GM12878 (cell line): ENCODE data around the gene MACF1. TPM values are rescaled to one million over a fixed set of nuclear protein-coding genes. Genes with fewer than 3 reads are reported as not detected.

Experiments used
- ATAC-seq: fragments of 200-7000 bp; cut with Tn5 transposase; 3 replicates; pipeline ENCODE4 v1.9.1; 2020; ENCODE audit warnings: mild to moderate bottlenecking, moderate library complexity
- BruUV-seq: library from RNA; stranded (reverse); fragments of 400-500 nt; replicated peaks from 2 replicates; lab custom pipeline; 2021; lab: Mats Ljungman, UMichigan
- CTCF ChIA-PET: fragments of 300-600 bp; sonication (Branson Sonifier 250); formaldehyde crosslinking; extraction: SDS; loops from one replicate; lab custom pipeline; 2021; ENCODE audit warnings: inconsistent platforms; lab: Yijun Ruan, JAX
- POLR2A ChIA-PET: fragments of 350-600 bp; formaldehyde crosslinking; extraction: SDS; loops from one replicate; lab custom pipeline; 2021; ENCODE audit warnings: inconsistent platforms; lab: Charles Lee
- RAD21 ChIA-PET: fragments of 300-600 bp; sonication (Branson Sonifier 250); formaldehyde crosslinking; loops from one replicate; lab custom pipeline; 2023; ENCODE audit warnings: antibody characterized with exemption; ENCODE audit not compliant: unreplicated experiment; lab: Charles Lee
- SMC1A ChIA-PET: fragments of 300-600 bp; sonication (Branson Sonifier 250); formaldehyde crosslinking; loops from one replicate; lab custom pipeline; 2023; ENCODE audit not compliant: unreplicated experiment, uncharacterized antibody; lab: Charles Lee
- DNase-seq: peaks from one replicate; pipeline ENCODE4 v3.0.0-alpha.2; 2011; ENCODE audit warnings: low read depth, low spot score
- FAIRE-seq: peaks from 3 replicates; lab custom pipeline; 2011; peaks lifted over from hg19 to GRCh38; lab: Jason Lieb, UNC
- H2AFZ ChIP-seq: 2 replicates; pipeline ENCODE4 v1.6.0; 2011; ENCODE audit warnings: low read depth, low read length, control low read depth; ENCODE audit not compliant: control insufficient read depth
- H3K27ac ChIP-seq: 2 replicates; pipeline ENCODE4 v1.5.1; 2011; ENCODE audit warnings: control low read depth; ENCODE audit not compliant: control insufficient read depth, insufficient read depth
- H3K27me3 ChIP-seq, 2 experiments: replicated peaks in 1 of 2; 2 replicates each; pipeline versions ENCODE4 v1.6.0 to v1.6.1; 2011; ENCODE audit warnings: low read length in 1 of 2; ENCODE audit not compliant: control insufficient read depth in 2 of 2, insufficient read depth in 2 of 2
- H3K36me3 ChIP-seq, 2 experiments: 2 replicates each; pipeline ENCODE4 v1.5.1; 2011; ENCODE audit warnings: low read length in 1 of 2; ENCODE audit not compliant: control insufficient read depth in 2 of 2, insufficient read depth in 2 of 2
- H3K4me1 ChIP-seq: 2 replicates; pipeline ENCODE4 v1.6.1; 2011; ENCODE audit warnings: mild to moderate bottlenecking, low read length, moderate library complexity, mixed read lengths; ENCODE audit not compliant: control insufficient read depth, insufficient read depth
- H3K4me2 ChIP-seq: 2 replicates; pipeline ENCODE4 v1.6.0; 2011; ENCODE audit warnings: control low read depth; ENCODE audit not compliant: control insufficient read depth, insufficient read depth
- H3K4me3 ChIP-seq: fragments of 200-600 bp; sonication (generic); 2 replicates; pipeline ENCODE4 v1.5.1; 2016
- H3K79me2 ChIP-seq: 2 replicates; pipeline ENCODE4 v1.6.0; 2011; ENCODE audit warnings: low read length; ENCODE audit not compliant: control insufficient read depth, insufficient read depth
- H3K9ac ChIP-seq: 2 replicates; pipeline ENCODE4 v1.8.0; 2011; ENCODE audit warnings: low read length, control low read depth, mixed read lengths; ENCODE audit not compliant: control insufficient read depth, insufficient read depth
- H3K9me3 ChIP-seq: replicated peaks from 3 replicates; pipeline ENCODE4 v1.5.1; 2011; ENCODE audit warnings: mild to moderate bottlenecking, low read length; ENCODE audit not compliant: control insufficient read depth, insufficient read depth
- H4K20me1 ChIP-seq: 2 replicates; pipeline ENCODE4 v1.6.0; 2011; ENCODE audit not compliant: control insufficient read depth, insufficient read depth
- BCLAF1 ChIP-seq: fragments of 450-650 bp; IDR thresholded peaks from 2 replicates; pipeline ENCODE4 v1.6.1; 2017; ENCODE audit warnings: antibody characterized with exemption, mild to moderate bottlenecking, moderate library complexity
- CREB1 ChIP-seq: IDR thresholded peaks from 2 replicates; pipeline ENCODE4 v1.6.1; 2012; ENCODE audit warnings: low read depth, mild to moderate bottlenecking, inconsistent platforms
- ESRRA ChIP-seq: IDR thresholded peaks from 2 replicates; pipeline ENCODE4 v1.6.1; 2012; ENCODE audit warnings: mild to moderate bottlenecking, low read length, improper control_type of control experiment
- KLF5 ChIP-seq: fragments of 450-650 bp; IDR thresholded peaks from 2 replicates; pipeline ENCODE4 v1.6.1; 2014; ENCODE audit warnings: mild to moderate bottlenecking; ENCODE audit not compliant: partially characterized antibody
- MEF2B ChIP-seq: fragments of 450-650 bp; IDR thresholded peaks from 2 replicates; pipeline ENCODE4 v1.6.1; 2018; ENCODE audit warnings: mild to moderate bottlenecking, moderate library complexity; ENCODE audit not compliant: partially characterized antibody, poor library complexity, severe bottlenecking
- MXI1 ChIP-seq: fragments of 150-350 bp; IDR thresholded peaks from 2 replicates; pipeline ENCODE4 v1.6.1; 2011; ENCODE audit warnings: low read depth, mild to moderate bottlenecking, inconsistent platforms, low read length, improper control_type of control experiment
- NR2C2 ChIP-seq: IDR thresholded peaks from 2 replicates; pipeline ENCODE4 v1.6.1; 2011; ENCODE audit warnings: borderline replicate concordance, low read depth; ENCODE audit not compliant: control insufficient read depth, insufficient read length
- PAX8 ChIP-seq: fragments of 450-650 bp; IDR thresholded peaks from 2 replicates; pipeline ENCODE4 v1.6.1; 2017; ENCODE audit warnings: mild to moderate bottlenecking, moderate library complexity
- SIX5 ChIP-seq: IDR thresholded peaks from 2 replicates; pipeline ENCODE4 v1.6.1; 2011; ENCODE audit warnings: mild to moderate bottlenecking, low read depth, low read length, moderate library complexity; ENCODE audit not compliant: severe bottlenecking
- SMARCA5 ChIP-seq: fragments of 450-650 bp; IDR thresholded peaks from 2 replicates; pipeline ENCODE4 v1.6.1; 2017; ENCODE audit warnings: mild to moderate bottlenecking
- ZBTB4 ChIP-seq: fragments of 450-650 bp; formaldehyde crosslinking; IDR thresholded peaks from 2 replicates; pipeline ENCODE4 v1.4.0; 2022; ENCODE audit warnings: mild to moderate bottlenecking, moderate library complexity
- ZNF207 ChIP-seq: fragments of 450-650 bp; IDR thresholded peaks from 2 replicates; pipeline ENCODE4 v1.6.1; 2014; ENCODE audit warnings: antibody characterized with exemption, mild to moderate bottlenecking, borderline replicate concordance
- in situ Hi-C: fragments of 300-500 bp; cut with MboI; formaldehyde crosslinking; loops from 9 replicates; pipeline ENCODE4 v1.14.3; 2018; ENCODE audit warnings: mixed read lengths
- intact Hi-C: fragments of 100-400 bp; cut with micrococcal nuclease; formaldehyde crosslinking; loops from one replicate; pipeline ENCODE4 v1.14.2; 2022; ENCODE audit not compliant: unreplicated experiment
- polyA plus RNA-seq, 11 experiments: library from polyadenylated mRNA; depleted of rRNA in 4 of 11; unstranded in 6 of 11; stranded (reverse) in 5 of 11; fragments of >200 nt; fragmentation: Nextera tagmentation in 4 of 11; fragmentation: Illumina TruSeq in 1 of 11; extraction: Ambion mirVana in 4 of 11; extraction: Trizol in 1 of 11; gene quantifications; 1 replicate in 1 of 11; 2 replicates in 10 of 11; pipeline versions ENCODE4 v1.2.1 to v1.2.3, GENCODE V29; 2011 to 2016; ENCODE audit warnings: inconsistent platforms in 2 of 11, missing spikeins in 2 of 11, low read depth in 1 of 11
- total RNA-seq, 4 experiments: library from RNA; depleted of rRNA in 3 of 4; stranded (reverse); fragments of >200 nt in 3 of 4; fragmentation: Illumina TruSeq in 1 of 4; extraction: Trizol in 1 of 4; gene quantifications; 2 replicates each; pipeline versions ENCODE4 v1.2.1 to v1.2.3, GENCODE V29; 2013 to 2021
- TF ChIP-seq, protein P1 (sequence below): fragments of 450-650 bp; IDR thresholded peaks from 2 replicates; pipeline ENCODE4 v1.6.1; 2017; ENCODE audit warnings: mild to moderate bottlenecking
- TF ChIP-seq, protein P2 (sequence below), 3 experiments: IDR thresholded peaks in 2 of 3; conservative IDR thresholded peaks in 1 of 3; 2 replicates each; pipeline ENCODE4 v1.5.1; 2011; ENCODE audit warnings: low read depth in 3 of 3, low read length in 3 of 3, mild to moderate bottlenecking in 3 of 3, control low read depth in 2 of 3, moderate library complexity in 2 of 3, inconsistent platforms in 1 of 3, mixed read lengths in 1 of 3; ENCODE audit not compliant: control insufficient read depth in 2 of 3, insufficient read depth in 1 of 3; ENCODE audit errors: extremely low read depth in 1 of 3

MACF1 gene
- total and polyA plus RNA-seq, 10 of the 15 experiments (the other 5 are each of a cell fraction or from before 2014, with no cell fraction given) = 15.5 to 201 (median 76.9) TPM

DNA sequence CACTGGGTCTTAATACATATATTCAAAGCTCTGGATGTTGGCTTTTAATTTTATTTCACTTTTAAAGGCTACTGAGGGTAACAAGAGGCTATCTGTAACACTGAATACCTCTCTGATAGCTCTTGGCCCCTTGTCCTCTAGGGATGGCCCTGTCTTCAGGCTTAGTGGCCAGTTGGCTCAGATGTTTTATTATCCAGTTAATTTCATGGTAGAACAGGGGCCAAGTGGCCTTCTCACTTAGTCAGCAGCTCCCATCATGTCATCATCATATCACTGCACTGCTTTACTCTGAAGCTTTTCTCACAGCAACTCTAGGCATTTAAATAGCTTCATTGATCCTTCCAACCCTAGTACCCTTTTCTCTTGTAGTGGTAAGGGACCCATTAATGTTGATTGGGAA is 40.2 kb upstream of the MACF1 start:
- H3K4me2 ChIP-seq = no peak overlapping the region
- DNase-seq (no peak), FAIRE-seq (no peak), ATAC-seq (no peak)
- no peak overlapping the region for H3K4me3 ChIP-seq
- intact Hi-C loops = no loop called here
- BruUV-seq = no TSS peak
- no peaks in the 10 kb centered on the region for H3K9me3 ChIP-seq
- no peaks in the 10 kb centered on the region for H3K27me3 ChIP-seq
- CTCF ChIA-PET = interaction anchor here (0.7 to 2.6 kb wide), 6 partner anchors 13 to 83 kb away, joined by 3 to 20 read pairs (median 6); no protein-coding TSS in a partner anchor
- POLR2A ChIA-PET = interaction anchor here (1.0 kb wide), 1 partner anchor 57 kb away, joined by 5 read pairs; no protein-coding TSS in a partner anchor
- no peak overlapping the region for H3K9ac ChIP-seq
- SMC1A ChIA-PET = interaction anchor here (0.8 to 2.4 kb wide), 6 partner anchors 11 to 108 kb away, joined by 3 to 10 read pairs (median 4); no protein-coding TSS in a partner anchor
- no peaks in the 10 kb centered on the region for H3K36me3 ChIP-seq
- peaks cover 15% of the 10 kb centered on the region for H3K79me2 ChIP-seq
- no peaks in the 10 kb centered on the region; the same call in 1 of the 2 replicates for H3K4me1 ChIP-seq
- no peaks in the 10 kb centered on the region; the same call in 1 of the 2 replicates for H4K20me1 ChIP-seq
- in situ Hi-C loops = no loop called here
- H2AFZ ChIP-seq = no peak overlapping the region
- RAD21 ChIA-PET = interaction anchor here (1.3 to 1.6 kb wide), 2 partner anchors 28 to 57 kb away, joined by 5 to 6 read pairs; no protein-coding TSS in a partner anchor
- H3K27ac ChIP-seq = no peak overlapping the region
- TF ChIP-seq KLF5 = no peak
- no peak for TF ChIP-seq BCLAF1
- TF ChIP-seq, protein P1, sequence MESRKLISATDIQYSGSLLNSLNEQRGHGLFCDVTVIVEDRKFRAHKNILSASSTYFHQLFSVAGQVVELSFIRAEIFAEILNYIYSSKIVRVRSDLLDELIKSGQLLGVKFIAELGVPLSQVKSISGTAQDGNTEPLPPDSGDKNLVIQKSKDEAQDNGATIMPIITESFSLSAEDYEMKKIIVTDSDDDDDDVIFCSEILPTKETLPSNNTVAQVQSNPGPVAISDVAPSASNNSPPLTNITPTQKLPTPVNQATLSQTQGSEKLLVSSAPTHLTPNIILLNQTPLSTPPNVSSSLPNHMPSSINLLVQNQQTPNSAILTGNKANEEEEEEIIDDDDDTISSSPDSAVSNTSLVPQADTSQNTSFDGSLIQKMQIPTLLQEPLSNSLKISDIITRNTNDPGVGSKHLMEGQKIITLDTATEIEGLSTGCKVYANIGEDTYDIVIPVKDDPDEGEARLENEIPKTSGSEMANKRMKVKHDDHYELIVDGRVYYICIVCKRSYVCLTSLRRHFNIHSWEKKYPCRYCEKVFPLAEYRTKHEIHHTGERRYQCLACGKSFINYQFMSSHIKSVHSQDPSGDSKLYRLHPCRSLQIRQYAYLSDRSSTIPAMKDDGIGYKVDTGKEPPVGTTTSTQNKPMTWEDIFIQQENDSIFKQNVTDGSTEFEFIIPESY = no peak
- no peak for TF ChIP-seq NR2C2
- no peak for TF ChIP-seq SIX5
- TF ChIP-seq MEF2B = no peak
- TF ChIP-seq MXI1 = no peak
- TF ChIP-seq ESRRA = no peak
- TF ChIP-seq ZNF207 = no peak
- TF ChIP-seq CREB1 = no peak
- no peak for TF ChIP-seq ZBTB4
- TF ChIP-seq PAX8 = no peak
- TF ChIP-seq SMARCA5 = no peak
- TF ChIP-seq, protein P2, sequence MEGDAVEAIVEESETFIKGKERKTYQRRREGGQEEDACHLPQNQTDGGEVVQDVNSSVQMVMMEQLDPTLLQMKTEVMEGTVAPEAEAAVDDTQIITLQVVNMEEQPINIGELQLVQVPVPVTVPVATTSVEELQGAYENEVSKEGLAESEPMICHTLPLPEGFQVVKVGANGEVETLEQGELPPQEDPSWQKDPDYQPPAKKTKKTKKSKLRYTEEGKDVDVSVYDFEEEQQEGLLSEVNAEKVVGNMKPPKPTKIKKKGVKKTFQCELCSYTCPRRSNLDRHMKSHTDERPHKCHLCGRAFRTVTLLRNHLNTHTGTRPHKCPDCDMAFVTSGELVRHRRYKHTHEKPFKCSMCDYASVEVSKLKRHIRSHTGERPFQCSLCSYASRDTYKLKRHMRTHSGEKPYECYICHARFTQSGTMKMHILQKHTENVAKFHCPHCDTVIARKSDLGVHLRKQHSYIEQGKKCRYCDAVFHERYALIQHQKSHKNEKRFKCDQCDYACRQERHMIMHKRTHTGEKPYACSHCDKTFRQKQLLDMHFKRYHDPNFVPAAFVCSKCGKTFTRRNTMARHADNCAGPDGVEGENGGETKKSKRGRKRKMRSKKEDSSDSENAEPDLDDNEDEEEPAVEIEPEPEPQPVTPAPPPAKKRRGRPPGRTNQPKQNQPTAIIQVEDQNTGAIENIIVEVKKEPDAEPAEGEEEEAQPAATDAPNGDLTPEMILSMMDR (IDR thresholded peaks at IDR 0.05 in 2 of 3, conservative IDR thresholded peaks at IDR 0.05 in 1 of 3; ENCODE audit: control insufficient read depth in 2 of 3, extremely low read depth in 1 of 3, insufficient read depth in 1 of 3, low read depth in 3 of 3, low read length in 3 of 3) = no peak
